K562 (cell line): ENCODE data around the gene ETS1.

Source experiments
- FOXM1 ChIP-seq, 2 experiments: fragments of 450-650 bp in 1 of 2; sonication (generic) in 1 of 2; formaldehyde crosslinking in 1 of 2; IDR thresholded peaks; 2 replicates each; pipeline versions ENCODE4 v1.6.1 to v1.9.0; 2017 to 2022; ENCODE audit warnings: low read depth in 2 of 2, mild to moderate bottlenecking in 2 of 2, missing genetic modification reagents in 1 of 2, moderate library complexity in 1 of 2
- JUNB ChIP-seq: fragments of 450-650 bp; formaldehyde crosslinking; conservative IDR thresholded peaks from 2 replicates; pipeline ENCODE4 v1.4.0; 2020; ENCODE audit warnings: mild to moderate bottlenecking
- NFXL1 ChIP-seq: fragments of 450-650 bp; formaldehyde crosslinking; IDR thresholded peaks from 2 replicates; pipeline ENCODE4 v1.4.0; 2021; ENCODE audit warnings: mild to moderate bottlenecking
- POLR2A ChIP-seq: fragments of 450-650 bp; conservative IDR thresholded peaks from 2 replicates; pipeline ENCODE4 v1.6.1; 2016
- SMC3 ChIP-seq: conservative IDR thresholded peaks from 2 replicates; pipeline ENCODE4 v1.6.1; 2011; ENCODE audit warnings: low read depth, low read length, improper control_type of control experiment; ENCODE audit not compliant: insufficient read depth
- ZNF263 ChIP-seq: sonication (generic); formaldehyde crosslinking; IDR thresholded peaks from 2 replicates; pipeline ENCODE4 v1.8.0; 2022; ENCODE audit warnings: mild to moderate bottlenecking, missing genetic modification reagents, borderline replicate concordance
- ZNF589 ChIP-seq: fragments of 200-800 bp; sonication (Bioruptor generic); IDR thresholded peaks from 2 replicates; pipeline ENCODE4 v1.6.1; 2016; ENCODE audit warnings: low read depth, missing genetic modification characterization, missing compliant biosample characterization
- ZNF778 ChIP-seq: fragments of 450-650 bp; formaldehyde crosslinking; IDR thresholded peaks from 2 replicates; pipeline ENCODE4 v1.4.0; 2020; ENCODE audit warnings: mild to moderate bottlenecking, moderate library complexity
- TF ChIP-seq, protein P1 (sequence below): fragments of 250-450 bp; sonication (Bioruptor Pico); IDR thresholded peaks from 2 replicates; pipeline ENCODE4 v1.5.0; 2020; ENCODE audit warnings: mild to moderate bottlenecking, borderline replicate concordance
- TF ChIP-seq, protein P2 (sequence below), 3 experiments: IDR thresholded peaks in 2 of 3; conservative IDR thresholded peaks in 1 of 3; 2 replicates each; pipeline ENCODE4 v1.5.1; 2011 to 2012; ENCODE audit warnings: low read length in 3 of 3, mild to moderate bottlenecking in 3 of 3, control low read depth in 2 of 3, improper control_type of control experiment in 1 of 3, inconsistent platforms in 1 of 3, low read depth in 1 of 3, mixed read lengths in 1 of 3, moderate library complexity in 1 of 3; ENCODE audit not compliant: insufficient read depth in 2 of 3
- TF ChIP-seq, protein P3 (sequence below): fragments of 450-650 bp; formaldehyde crosslinking; IDR thresholded peaks from 2 replicates; pipeline ENCODE4 v1.4.0; 2020; ENCODE audit warnings: mild to moderate bottlenecking, moderate library complexity
- TF ChIP-seq, protein P4 (sequence below), 2 experiments: IDR thresholded peaks; 2 replicates each; pipeline ENCODE4 v1.6.1; 2011; ENCODE audit warnings: borderline replicate concordance in 1 of 2, control low read depth in 1 of 2, low read depth in 1 of 2, low read length in 1 of 2, mild to moderate bottlenecking in 1 of 2, mixed read lengths in 1 of 2, moderate library complexity in 1 of 2; ENCODE audit not compliant: insufficient read depth in 1 of 2, insufficient read length in 1 of 2, poor library complexity in 1 of 2, severe bottlenecking in 1 of 2; ENCODE audit errors: extremely low read depth in 1 of 2
- TF ChIP-seq, protein P5 (sequence below): conservative IDR thresholded peaks from 2 replicates; pipeline ENCODE4 v1.6.1; 2011; ENCODE audit warnings: low read depth, mild to moderate bottlenecking, low read length; ENCODE audit not compliant: control insufficient read depth

DNA sequence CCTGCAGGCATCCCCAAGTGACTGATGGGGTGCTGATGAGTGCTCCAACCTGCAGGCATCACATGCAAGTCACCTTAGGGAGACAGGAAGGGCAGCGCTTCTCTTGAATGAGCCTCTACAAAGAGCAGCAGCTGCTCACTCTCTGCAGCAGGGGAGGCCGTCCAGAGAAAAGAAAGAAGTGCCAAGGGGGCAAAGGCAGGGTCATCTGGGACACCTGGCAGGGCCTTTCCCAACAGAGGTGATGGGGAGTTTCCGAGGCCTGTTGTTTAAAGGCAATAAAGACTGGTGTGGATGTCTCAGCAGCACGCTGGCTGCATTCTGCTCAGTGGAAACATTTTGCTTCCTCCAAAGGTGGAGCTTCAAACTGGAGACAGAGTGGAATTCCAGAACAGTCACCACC, 113.7 kb downstream of the ETS1 start:
- TF ChIP-seq, protein P1, sequence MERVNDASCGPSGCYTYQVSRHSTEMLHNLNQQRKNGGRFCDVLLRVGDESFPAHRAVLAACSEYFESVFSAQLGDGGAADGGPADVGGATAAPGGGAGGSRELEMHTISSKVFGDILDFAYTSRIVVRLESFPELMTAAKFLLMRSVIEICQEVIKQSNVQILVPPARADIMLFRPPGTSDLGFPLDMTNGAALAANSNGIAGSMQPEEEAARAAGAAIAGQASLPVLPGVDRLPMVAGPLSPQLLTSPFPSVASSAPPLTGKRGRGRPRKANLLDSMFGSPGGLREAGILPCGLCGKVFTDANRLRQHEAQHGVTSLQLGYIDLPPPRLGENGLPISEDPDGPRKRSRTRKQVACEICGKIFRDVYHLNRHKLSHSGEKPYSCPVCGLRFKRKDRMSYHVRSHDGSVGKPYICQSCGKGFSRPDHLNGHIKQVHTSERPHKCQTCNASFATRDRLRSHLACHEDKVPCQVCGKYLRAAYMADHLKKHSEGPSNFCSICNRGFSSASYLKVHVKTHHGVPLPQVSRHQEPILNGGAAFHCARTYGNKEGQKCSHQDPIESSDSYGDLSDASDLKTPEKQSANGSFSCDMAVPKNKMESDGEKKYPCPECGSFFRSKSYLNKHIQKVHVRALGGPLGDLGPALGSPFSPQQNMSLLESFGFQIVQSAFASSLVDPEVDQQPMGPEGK (CRISPR knock-in tag) = no peak
- TF ChIP-seq ZNF589 (CRISPR knock-in tag) = no peak
- TF ChIP-seq, protein P2, sequence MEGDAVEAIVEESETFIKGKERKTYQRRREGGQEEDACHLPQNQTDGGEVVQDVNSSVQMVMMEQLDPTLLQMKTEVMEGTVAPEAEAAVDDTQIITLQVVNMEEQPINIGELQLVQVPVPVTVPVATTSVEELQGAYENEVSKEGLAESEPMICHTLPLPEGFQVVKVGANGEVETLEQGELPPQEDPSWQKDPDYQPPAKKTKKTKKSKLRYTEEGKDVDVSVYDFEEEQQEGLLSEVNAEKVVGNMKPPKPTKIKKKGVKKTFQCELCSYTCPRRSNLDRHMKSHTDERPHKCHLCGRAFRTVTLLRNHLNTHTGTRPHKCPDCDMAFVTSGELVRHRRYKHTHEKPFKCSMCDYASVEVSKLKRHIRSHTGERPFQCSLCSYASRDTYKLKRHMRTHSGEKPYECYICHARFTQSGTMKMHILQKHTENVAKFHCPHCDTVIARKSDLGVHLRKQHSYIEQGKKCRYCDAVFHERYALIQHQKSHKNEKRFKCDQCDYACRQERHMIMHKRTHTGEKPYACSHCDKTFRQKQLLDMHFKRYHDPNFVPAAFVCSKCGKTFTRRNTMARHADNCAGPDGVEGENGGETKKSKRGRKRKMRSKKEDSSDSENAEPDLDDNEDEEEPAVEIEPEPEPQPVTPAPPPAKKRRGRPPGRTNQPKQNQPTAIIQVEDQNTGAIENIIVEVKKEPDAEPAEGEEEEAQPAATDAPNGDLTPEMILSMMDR (IDR thresholded peaks at IDR 0.05 in 2 of 3, conservative IDR thresholded peaks at IDR 0.05 in 1 of 3; ENCODE audit: insufficient read depth in 2 of 3, low read depth in 1 of 3, low read length in 3 of 3) = no peak
- no peak for TF ChIP-seq FOXM1 (IDR thresholded peaks at IDR 0.05; ENCODE audit: low read depth)
- no peak for TF ChIP-seq FOXM1 (CRISPR knock-in tag; IDR thresholded peaks at IDR 0.05; ENCODE audit: low read depth)
- no peak for TF ChIP-seq SMC3
- TF ChIP-seq NFXL1 (CRISPR knock-in tag) = no peak
- TF ChIP-seq JUNB = no peak
- no peak for TF ChIP-seq ZNF778 (CRISPR knock-in tag)
- TF ChIP-seq, protein P3, sequence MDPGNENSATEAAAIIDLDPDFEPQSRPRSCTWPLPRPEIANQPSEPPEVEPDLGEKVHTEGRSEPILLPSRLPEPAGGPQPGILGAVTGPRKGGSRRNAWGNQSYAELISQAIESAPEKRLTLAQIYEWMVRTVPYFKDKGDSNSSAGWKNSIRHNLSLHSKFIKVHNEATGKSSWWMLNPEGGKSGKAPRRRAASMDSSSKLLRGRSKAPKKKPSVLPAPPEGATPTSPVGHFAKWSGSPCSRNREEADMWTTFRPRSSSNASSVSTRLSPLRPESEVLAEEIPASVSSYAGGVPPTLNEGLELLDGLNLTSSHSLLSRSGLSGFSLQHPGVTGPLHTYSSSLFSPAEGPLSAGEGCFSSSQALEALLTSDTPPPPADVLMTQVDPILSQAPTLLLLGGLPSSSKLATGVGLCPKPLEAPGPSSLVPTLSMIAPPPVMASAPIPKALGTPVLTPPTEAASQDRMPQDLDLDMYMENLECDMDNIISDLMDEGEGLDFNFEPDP = no peak
- TF ChIP-seq ZNF263 (CRISPR knock-in tag) = no peak
- no peak for TF ChIP-seq POLR2A
- TF ChIP-seq, protein P4, sequence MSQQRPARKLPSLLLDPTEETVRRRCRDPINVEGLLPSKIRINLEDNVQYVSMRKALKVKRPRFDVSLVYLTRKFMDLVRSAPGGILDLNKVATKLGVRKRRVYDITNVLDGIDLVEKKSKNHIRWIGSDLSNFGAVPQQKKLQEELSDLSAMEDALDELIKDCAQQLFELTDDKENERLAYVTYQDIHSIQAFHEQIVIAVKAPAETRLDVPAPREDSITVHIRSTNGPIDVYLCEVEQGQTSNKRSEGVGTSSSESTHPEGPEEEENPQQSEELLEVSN (IDR thresholded peaks at IDR 0.05; ENCODE audit: borderline replicate concordance in 1 of 2, extremely low read depth in 1 of 2, insufficient read depth in 1 of 2, insufficient read length in 1 of 2, low read depth in 1 of 2, low read length in 1 of 2, poor library complexity in 1 of 2, severe bottlenecking in 1 of 2) = no peak
- TF ChIP-seq, protein P5, sequence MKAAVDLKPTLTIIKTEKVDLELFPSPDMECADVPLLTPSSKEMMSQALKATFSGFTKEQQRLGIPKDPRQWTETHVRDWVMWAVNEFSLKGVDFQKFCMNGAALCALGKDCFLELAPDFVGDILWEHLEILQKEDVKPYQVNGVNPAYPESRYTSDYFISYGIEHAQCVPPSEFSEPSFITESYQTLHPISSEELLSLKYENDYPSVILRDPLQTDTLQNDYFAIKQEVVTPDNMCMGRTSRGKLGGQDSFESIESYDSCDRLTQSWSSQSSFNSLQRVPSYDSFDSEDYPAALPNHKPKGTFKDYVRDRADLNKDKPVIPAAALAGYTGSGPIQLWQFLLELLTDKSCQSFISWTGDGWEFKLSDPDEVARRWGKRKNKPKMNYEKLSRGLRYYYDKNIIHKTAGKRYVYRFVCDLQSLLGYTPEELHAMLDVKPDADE = no peak
